K562 treated with DMSO at 1 percent for 24 hours (cell line): ENCODE results near the gene AMDHD2. TPM values are rescaled to one million over a fixed set of nuclear protein-coding genes. Genes with fewer than 3 reads are reported as not detected.

Source experiments
- total RNA-seq: library from RNA; unstranded; fragments of 300-600 nt; gene quantifications from 2 replicates; pipeline ENCODE4 v1.2.3, GENCODE V29; 2022; ENCODE audit warnings: low read depth; ENCODE audit not compliant: insufficient read depth

The AMDHD2 gene, protein sequence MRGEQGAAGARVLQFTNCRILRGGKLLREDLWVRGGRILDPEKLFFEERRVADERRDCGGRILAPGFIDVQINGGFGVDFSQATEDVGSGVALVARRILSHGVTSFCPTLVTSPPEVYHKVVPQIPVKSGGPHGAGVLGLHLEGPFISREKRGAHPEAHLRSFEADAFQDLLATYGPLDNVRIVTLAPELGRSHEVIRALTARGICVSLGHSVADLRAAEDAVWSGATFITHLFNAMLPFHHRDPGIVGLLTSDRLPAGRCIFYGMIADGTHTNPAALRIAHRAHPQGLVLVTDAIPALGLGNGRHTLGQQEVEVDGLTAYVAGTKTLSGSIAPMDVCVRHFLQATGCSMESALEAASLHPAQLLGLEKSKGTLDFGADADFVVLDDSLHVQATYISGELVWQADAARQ
- 43.8 and 48.8 TPM in 2 replicates for total RNA-seq

DNA sequence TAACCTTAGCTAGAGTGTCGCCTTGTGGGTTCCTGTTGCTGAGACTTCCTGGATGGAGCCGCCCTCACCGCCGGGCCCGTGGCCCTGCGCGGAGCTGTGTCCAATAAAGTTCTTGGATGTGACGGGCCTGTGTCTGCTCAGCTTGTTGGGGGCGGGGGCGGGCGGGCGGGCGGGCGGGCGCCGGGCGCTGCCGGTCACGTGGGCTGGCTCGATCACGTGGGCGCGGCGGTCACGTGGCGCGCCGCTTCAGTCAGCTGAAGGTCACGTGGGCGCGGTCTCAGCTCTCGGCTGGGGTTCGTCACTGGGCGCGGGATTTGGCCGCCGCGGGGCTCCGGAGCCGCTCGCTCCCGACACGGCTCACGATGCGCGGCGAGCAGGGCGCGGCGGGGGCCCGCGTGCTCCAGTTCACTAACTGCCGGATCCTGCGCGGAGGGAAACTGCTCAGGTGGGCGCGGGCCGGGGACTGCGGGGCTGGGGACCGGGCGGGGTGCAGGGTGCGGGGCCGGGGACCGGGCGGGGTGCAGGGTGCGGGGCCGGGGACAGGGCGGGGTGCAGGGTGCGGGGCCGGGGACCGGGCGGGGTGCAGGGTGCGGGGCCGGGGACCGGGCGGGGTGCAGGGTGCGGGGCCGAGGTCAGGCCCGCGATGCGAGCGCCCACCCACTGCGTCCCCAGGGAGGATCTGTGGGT, at the start of gene AMDHD2:
Gene AMDHD2, plus strand, starts transcription at position 275 of the 687 bp plus-strand sequence. Its CDS starts 88 bp downstream, at position 363.

DNA sequence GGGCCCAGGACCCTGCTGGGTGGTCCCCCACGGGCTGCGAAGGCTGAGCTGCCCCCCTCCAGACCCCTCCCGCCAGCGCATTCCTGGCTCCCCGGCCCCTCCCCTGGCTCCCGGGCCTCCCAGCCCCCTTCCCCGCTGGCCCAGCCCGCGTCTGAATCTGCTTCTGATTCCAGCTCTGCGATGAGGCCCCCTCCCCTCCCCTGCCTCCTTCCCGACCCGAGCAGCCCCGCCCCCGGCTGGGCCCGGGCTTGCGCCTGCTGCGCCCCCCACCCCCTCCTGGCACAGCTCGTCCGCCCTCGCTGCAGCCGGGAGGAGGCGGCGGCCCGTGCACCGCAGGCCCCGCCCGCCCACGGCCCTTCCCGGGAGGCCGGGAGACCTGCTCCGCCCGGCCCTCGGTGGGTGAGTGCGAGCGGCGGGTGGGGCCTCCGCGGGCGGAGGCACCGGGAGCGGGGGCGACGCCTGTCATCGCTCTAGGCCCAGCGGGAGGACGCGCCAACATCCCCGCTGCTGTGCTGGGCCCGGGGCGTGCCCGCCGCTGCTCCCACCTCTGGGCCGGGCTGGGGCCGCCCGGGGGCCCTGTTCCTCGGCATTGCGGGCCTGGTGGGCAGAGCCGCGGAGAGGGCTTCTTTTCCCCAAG, 49.0 kb upstream of the AMDHD2 start, which contains the start of gene NTN3:
Gene NTN3, plus strand, starts transcription at position 282 of the 637 bp plus-strand sequence. CDS start 405 bp downstream, outside the sequence.

DNA sequence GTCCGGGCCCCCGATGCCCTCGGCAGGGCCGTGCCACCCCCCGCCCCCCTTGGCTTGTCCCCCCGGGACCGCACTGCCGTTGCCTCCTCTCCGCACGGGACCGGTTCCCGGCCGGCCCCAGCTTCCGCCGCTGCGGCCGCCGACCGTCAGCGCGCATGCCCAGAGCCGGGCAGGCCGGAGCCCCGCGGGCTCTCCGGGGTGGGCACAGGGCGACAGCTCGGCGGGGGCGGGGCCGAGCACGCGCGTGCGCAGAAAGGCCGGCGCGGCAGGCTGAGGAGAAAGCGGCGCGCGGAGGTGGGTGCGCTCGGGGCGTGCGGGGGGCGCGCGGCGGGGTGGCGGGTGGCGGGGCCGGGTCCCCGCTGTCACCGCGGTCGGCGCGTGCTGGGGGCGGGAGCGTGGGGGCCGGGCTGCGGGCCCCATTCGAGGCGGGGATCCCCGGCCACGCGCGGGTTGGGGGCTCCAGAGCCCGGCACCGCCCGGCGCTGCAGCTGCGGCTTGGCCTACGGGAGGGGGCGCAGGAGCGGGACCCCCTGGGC, 45.2 kb upstream of the AMDHD2 start, which contains the start of gene TBC1D24:
Gene TBC1D24, plus strand, starts transcription at position 251 of the 536 bp plus-strand sequence. CDS start 21,022 bp downstream, outside the sequence.

GRCh38 chr16:2513405-2514332, 6.5 kb upstream of the AMDHD2 start, which contains the start of gene ATP6V0C:
TSS of gene ATP6V0C (plus strand) at chr16:2513952. CDS start at chr16:2514104, 152 bp downstream.

GRCh38 chr16:2531371-2531695, 11.2 kb downstream of the AMDHD2 start, which contains the start of gene CEMP1:
TSS of gene CEMP1 (minus strand) at chr16:2531408. CDS start at chr16:2531073, 335 bp downstream.

DNA sequence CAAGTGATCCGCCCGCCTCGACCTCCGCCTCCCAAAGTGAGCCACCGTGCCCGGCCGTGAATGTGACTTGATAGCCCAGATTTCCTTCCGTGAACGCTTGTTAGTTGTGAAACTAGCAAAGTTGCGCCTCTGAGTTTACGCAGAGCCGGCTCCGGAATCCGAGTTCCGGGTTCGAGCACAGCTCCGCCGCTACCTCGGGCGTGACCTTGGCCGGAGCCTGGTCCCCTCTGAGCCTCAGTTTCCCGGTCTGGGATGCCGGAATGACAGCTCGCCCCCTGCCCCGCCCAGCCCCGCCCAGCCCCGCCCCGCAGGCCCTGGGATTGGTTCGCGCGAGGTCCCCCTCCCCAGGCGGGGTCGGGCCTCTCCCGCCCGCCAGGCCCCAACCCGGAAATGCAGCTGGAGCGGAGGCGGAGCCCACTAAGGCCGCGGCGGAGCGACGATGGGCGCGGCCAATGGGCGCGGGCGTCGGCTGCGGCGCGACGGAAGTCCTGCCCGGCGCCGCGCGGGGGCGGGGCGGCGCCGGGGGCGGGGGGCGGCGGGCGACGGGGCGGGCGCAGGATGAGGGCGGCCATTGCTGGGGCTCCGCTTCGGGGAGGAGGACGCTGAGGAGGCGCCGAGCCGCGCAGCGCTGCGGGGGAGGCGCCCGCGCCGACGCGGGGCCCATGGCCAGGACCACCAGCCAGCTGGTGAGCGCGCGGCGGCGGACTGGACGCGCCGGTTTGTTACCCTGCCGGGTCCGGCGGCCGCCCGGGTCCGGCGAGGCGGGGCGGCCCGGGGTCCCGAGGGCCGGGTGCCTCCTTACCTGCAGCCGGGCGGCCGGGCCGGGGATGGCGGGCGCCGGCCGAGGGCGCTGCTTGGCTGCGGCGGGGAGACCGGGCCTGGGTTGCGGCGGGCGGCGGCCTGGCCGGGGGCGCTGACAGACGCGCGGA, 17.5 kb downstream of the AMDHD2 start, which contains the start of gene PDPK1:
Gene PDPK1, plus strand, starts transcription at position 571 of the 929 bp plus-strand sequence. Its CDS starts 92 bp downstream, at position 663.

Other genes with a start within 250 kb of the AMDHD2 start
- 30.6 and 32.9 TPM in 2 replicates for gene ABCA3, start 179.6 kb upstream of the AMDHD2 start, total RNA-seq
- gene CCNF, start 90.9 kb upstream of the AMDHD2 start, total RNA-seq: 49.2 and 49.5 TPM in 2 replicates
- 31.1 and 36.0 TPM in 2 replicates for gene TEDC2, start 60.3 kb upstream of the AMDHD2 start, total RNA-seq
- gene NTN3, start 49.1 kb upstream of the AMDHD2 start, total RNA-seq: 0.13 and 0.32 TPM in 2 replicates
- 14.7 and 16.0 TPM in 2 replicates for gene TBC1D24, start 45.2 kb upstream of the AMDHD2 start, total RNA-seq
- 594 and 612 TPM in 2 replicates for gene ATP6V0C, start 6.4 kb upstream of the AMDHD2 start, total RNA-seq
- 7.2 and 13.5 TPM in 2 replicates for gene CEMP1, start 11.0 kb downstream of the AMDHD2 start, total RNA-seq
- 27.4 and 29.9 TPM in 2 replicates for gene PDPK1, start 17.6 kb downstream of the AMDHD2 start, total RNA-seq
- 59.7 and 60.5 TPM in 2 replicates for gene KCTD5, start 162.2 kb downstream of the AMDHD2 start, total RNA-seq
- gene PRSS27, start 199.9 kb downstream of the AMDHD2 start, total RNA-seq: 1.2 and 2.3 TPM in 2 replicates
- gene SRRM2, start 232.3 kb downstream of the AMDHD2 start, total RNA-seq: 256 and 287 TPM in 2 replicates